Endothelial cell of umbilical vein (primary cell): ENCODE results near the gene ACSS2. TPM values are rescaled to one million over a fixed set of nuclear protein-coding genes. Genes with fewer than 3 reads are reported as not detected.

Experiments used
- BruUV-seq: library from RNA; stranded (reverse); fragments of 400-500 nt; replicated peaks from 2 replicates; lab custom pipeline; 2021; lab: Mats Ljungman, UMichigan
- CTCF ChIA-PET: fragments of 300-600, 350-600 bp; sonication (Branson Sonifier 250); formaldehyde crosslinking; loops from one replicate; lab custom pipeline; 2021; ENCODE audit warnings: antibody characterized with exemption, inconsistent platforms; lab: Charles Lee
- POLR2A ChIA-PET: fragments of 300-600, 350-600 bp; sonication (Branson Sonifier 250); formaldehyde crosslinking; loops from one replicate; lab custom pipeline; 2021; ENCODE audit warnings: antibody characterized with exemption, inconsistent platforms; lab: Charles Lee
- DNase-seq: peaks from one replicate; pipeline ENCODE4 v3.0.0-alpha.2; 2011; ENCODE audit warnings: low read depth, low spot score
- FAIRE-seq: peaks from 2 replicates; lab custom pipeline; 2011; peaks lifted over from hg19 to GRCh38; lab: Jason Lieb, UNC
- H2AFZ ChIP-seq: 2 replicates; pipeline ENCODE4 v1.6.0; 2012; ENCODE audit warnings: low read depth, low read length, control low read depth, inconsistent platforms
- H3K27ac ChIP-seq: 2 replicates; pipeline ENCODE4 v1.5.1; 2011; ENCODE audit warnings: low read depth, mild to moderate bottlenecking, control low read depth, low read length, moderate library complexity; ENCODE audit not compliant: insufficient read depth
- H3K27me3 ChIP-seq, 2 experiments: 2 replicates each; pipeline versions ENCODE4 v1.6.0 to v1.6.1; 2011; ENCODE audit warnings: low read length in 2 of 2, mixed read lengths in 1 of 2; ENCODE audit not compliant: control insufficient read depth in 2 of 2, insufficient read depth in 2 of 2
- H3K36me3 ChIP-seq, 2 experiments: 2 replicates in 1 of 2; 3 replicates in 1 of 2; pipeline ENCODE4 v1.5.1; 2011; ENCODE audit warnings: low read length in 2 of 2, mild to moderate bottlenecking in 1 of 2, moderate library complexity in 1 of 2; ENCODE audit not compliant: control insufficient read depth in 2 of 2, insufficient read depth in 2 of 2; ENCODE audit errors: extremely low read depth in 1 of 2
- H3K4me1 ChIP-seq: 3 replicates; pipeline ENCODE4 v1.5.1; 2011; ENCODE audit warnings: mild to moderate bottlenecking, low read length; ENCODE audit not compliant: control insufficient read depth, insufficient read depth; ENCODE audit errors: extremely low read depth
- H3K4me2 ChIP-seq: 2 replicates; pipeline ENCODE4 v1.6.1; 2011; ENCODE audit warnings: low read length, control low read depth, mixed read lengths; ENCODE audit not compliant: insufficient read depth
- H3K4me3 ChIP-seq, 3 experiments: fragments of 200-600 bp in 1 of 3; sonication (generic), shearing (Covaris generic) in 1 of 3; replicated peaks in 1 of 3; 2 replicates each; pipeline ENCODE4 v1.5.1; 2011 to 2016; ENCODE audit warnings: control low read depth in 3 of 3, low read length in 3 of 3, mild to moderate bottlenecking in 2 of 3, inconsistent platforms in 1 of 3, low read depth in 1 of 3, moderate library complexity in 1 of 3; ENCODE audit not compliant: insufficient read depth in 1 of 3
- H3K79me2 ChIP-seq: 2 replicates; pipeline ENCODE4 v1.6.0; 2012; ENCODE audit warnings: low read length, inconsistent platforms; ENCODE audit not compliant: control insufficient read depth, insufficient read depth
- H3K9ac ChIP-seq: replicated peaks from 2 replicates; pipeline ENCODE3; 2011; ENCODE audit warnings: low read length, control low read depth; ENCODE audit not compliant: insufficient read depth; ENCODE audit errors: extremely low read depth
- H3K9me1 ChIP-seq: replicated peaks from 3 replicates; pipeline ENCODE4 v1.6.0; 2011; ENCODE audit warnings: mild to moderate bottlenecking, low read length; ENCODE audit not compliant: control insufficient read depth, insufficient read depth; ENCODE audit errors: extremely low read depth
- H3K9me3 ChIP-seq: replicated peaks from 2 replicates; pipeline ENCODE4 v1.5.1; 2012; ENCODE audit warnings: low read length, inconsistent platforms; ENCODE audit not compliant: control insufficient read depth, insufficient read depth
- H4K20me1 ChIP-seq: replicated peaks from 2 replicates; pipeline ENCODE3; 2011; ENCODE audit warnings: mild to moderate bottlenecking, low read length; ENCODE audit not compliant: control insufficient read depth, insufficient read depth; ENCODE audit errors: extremely low read depth
- EZH2 ChIP-seq: IDR thresholded peaks from 2 replicates; pipeline ENCODE4 v1.6.1; 2012; ENCODE audit warnings: borderline replicate concordance, low read depth, mild to moderate bottlenecking, moderate library complexity, low read length, inconsistent platforms; ENCODE audit not compliant: severe bottlenecking
- GATA2 ChIP-seq: IDR thresholded peaks from 2 replicates; pipeline ENCODE4 v1.7.0; 2011; ENCODE audit warnings: low read depth, mild to moderate bottlenecking, moderate library complexity, mixed read lengths, low read length; ENCODE audit not compliant: insufficient read length, insufficient read depth
- JUN ChIP-seq: IDR thresholded peaks from 2 replicates; pipeline ENCODE4 v1.6.1; 2011; ENCODE audit warnings: borderline replicate concordance, low read depth; ENCODE audit not compliant: insufficient read length, insufficient read depth
- MAX ChIP-seq: IDR thresholded peaks from 2 replicates; pipeline ENCODE4 v1.6.1; 2011; ENCODE audit not compliant: insufficient read depth, insufficient read length
- POLR2A ChIP-seq: IDR thresholded peaks from 2 replicates; pipeline ENCODE4 v1.6.1; 2012; ENCODE audit warnings: low read depth, mild to moderate bottlenecking, control low read depth, low read length
- POLR2AphosphoS5 ChIP-seq: IDR thresholded peaks from 2 replicates; pipeline ENCODE4 v1.6.1; 2012; ENCODE audit warnings: low read depth, mild to moderate bottlenecking, control low read depth, low read length, moderate library complexity; ENCODE audit not compliant: insufficient read depth
- dilution Hi-C: fragments of 300-500 bp; cut with MboI; formaldehyde crosslinking; loops from one replicate; pipeline ENCODE4 v1.15.0; 2019; ENCODE audit warnings: low sequenced_read_pairs; ENCODE audit not compliant: extremely low pct_ligation_motif_present
- intact Hi-C: fragments of 100-400 bp; cut with micrococcal nuclease; formaldehyde crosslinking; loops from one replicate; pipeline ENCODE4 v1.10.0; 2022
- polyA plus RNA-seq, 4 experiments: library from polyadenylated mRNA; depleted of rRNA in 3 of 4; stranded (reverse) in 3 of 4; unstranded in 1 of 4; fragments of >200 nt; gene quantifications; 2 replicates each; pipeline versions ENCODE4 v1.2.1 to v1.2.3, GENCODE V29; 2011 to 2012; ENCODE audit warnings: missing spikeins in 1 of 4
- total RNA-seq: library from RNA; stranded (reverse); gene quantifications from 2 replicates; pipeline ENCODE4 v1.2.3, GENCODE V29; 2021
- TF ChIP-seq, protein P1 (sequence below), 2 donors: IDR thresholded peaks; 1 replicate in 1 of 2; 2 replicates in 1 of 2; pipeline ENCODE4 v1.5.1; 2011; ENCODE audit warnings: low read length in 2 of 2, mild to moderate bottlenecking in 2 of 2, moderate library complexity in 2 of 2, control low read depth in 1 of 2, inconsistent platforms in 1 of 2, low read depth in 1 of 2; ENCODE audit not compliant: insufficient read depth in 1 of 2; ENCODE audit errors: extremely low read depth in 1 of 2

ACSS2 gene
- total and polyA plus RNA-seq, 2 donors (not counting 3 experiments of a cell fraction or from before 2014, with no cell fraction given) = 40.7 to 42.3 TPM

DNA sequence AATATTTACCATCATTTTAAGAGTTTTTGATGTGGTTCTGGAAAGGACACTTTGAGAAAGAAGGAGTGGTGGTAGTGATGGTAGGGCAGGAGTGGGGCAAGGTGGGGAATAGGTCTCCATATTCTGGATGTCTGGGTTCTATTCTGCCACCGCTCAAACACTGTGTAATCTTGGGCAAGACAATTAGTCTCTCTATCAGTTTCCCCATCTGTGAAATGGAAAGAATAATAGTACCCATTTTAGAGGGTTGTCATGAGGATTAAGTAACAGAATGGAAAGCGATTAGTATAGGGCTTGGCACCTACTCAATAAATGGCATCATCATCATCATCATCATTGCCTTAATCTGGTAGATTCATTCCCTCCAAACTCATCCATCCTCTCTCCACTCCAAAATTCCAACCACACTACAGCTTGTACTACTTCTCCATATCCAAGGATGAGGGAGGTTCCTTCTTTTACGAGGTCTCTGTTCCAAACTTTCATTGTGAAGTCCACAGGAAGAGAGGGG is 2.8 kb upstream of the ACSS2 start:
- no TSS peak for BruUV-seq
- intact Hi-C loops = loop anchor here (1.0 to 2.0 kb wide), 6 partner anchors 87 to 396 kb away; partner anchors contain the start of gene TRPC4AP
- no peak for TF ChIP-seq POLR2AphosphoS5
- TF ChIP-seq, protein P1, sequence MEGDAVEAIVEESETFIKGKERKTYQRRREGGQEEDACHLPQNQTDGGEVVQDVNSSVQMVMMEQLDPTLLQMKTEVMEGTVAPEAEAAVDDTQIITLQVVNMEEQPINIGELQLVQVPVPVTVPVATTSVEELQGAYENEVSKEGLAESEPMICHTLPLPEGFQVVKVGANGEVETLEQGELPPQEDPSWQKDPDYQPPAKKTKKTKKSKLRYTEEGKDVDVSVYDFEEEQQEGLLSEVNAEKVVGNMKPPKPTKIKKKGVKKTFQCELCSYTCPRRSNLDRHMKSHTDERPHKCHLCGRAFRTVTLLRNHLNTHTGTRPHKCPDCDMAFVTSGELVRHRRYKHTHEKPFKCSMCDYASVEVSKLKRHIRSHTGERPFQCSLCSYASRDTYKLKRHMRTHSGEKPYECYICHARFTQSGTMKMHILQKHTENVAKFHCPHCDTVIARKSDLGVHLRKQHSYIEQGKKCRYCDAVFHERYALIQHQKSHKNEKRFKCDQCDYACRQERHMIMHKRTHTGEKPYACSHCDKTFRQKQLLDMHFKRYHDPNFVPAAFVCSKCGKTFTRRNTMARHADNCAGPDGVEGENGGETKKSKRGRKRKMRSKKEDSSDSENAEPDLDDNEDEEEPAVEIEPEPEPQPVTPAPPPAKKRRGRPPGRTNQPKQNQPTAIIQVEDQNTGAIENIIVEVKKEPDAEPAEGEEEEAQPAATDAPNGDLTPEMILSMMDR (IDR thresholded peaks at IDR 0.05; ENCODE audit: extremely low read depth in 1 of 2, insufficient read depth in 1 of 2, low read depth in 1 of 2, low read length in 2 of 2) = no peak
- no peak for TF ChIP-seq POLR2A
- TF ChIP-seq EZH2 = no peak
- TF ChIP-seq GATA2 = no peak
- no peak for TF ChIP-seq MAX
- TF ChIP-seq JUN = no peak
- Histone ChIP-seq H3K36me3 (no peaks in the 10 kb centered on the region), H3K9me3 (no peaks in the 10 kb centered on the region), H3K4me3 (no peak overlapping the region), H3K79me2 (peaks cover 6% of the 10 kb centered on the region), H3K27ac (no peak overlapping the region), H3K9me1 (no peaks in the 10 kb centered on the region), H3K9ac (no peak overlapping the region), H3K4me1 (peaks cover 12% of the 10 kb centered on the region), H3K4me2 (no peak overlapping the region), H3K27me3 (no peaks in the 10 kb centered on the region), H4K20me1 (no peaks in the 10 kb centered on the region), H2AFZ (peak overlapping the region; percentile 89)
- no peak for FAIRE-seq
- ChIA-PET POLR2A (interaction anchor here (0.5 to 1.3 kb wide), 2 partner anchors 82 to 84 kb away, joined by 3 to 7 read pairs; partner anchors contain the start of genes GSS and MYH7B), CTCF (interaction anchor here (0.8 to 6.0 kb wide), 39 partner anchors 10 to 393 kb away, joined by 3 to 182 read pairs (median 6); partner anchors contain the start of genes EDEM2, GSS, MYH7B and TRPC4AP)
- DNase-seq = no peak
- dilution Hi-C loops = no loop called here
